Activated CD8-positive, alpha-beta memory T cell treated with anti-CD3 and anti-CD28 coated beads, Interleukin-2, amount 50 U/mL, for 4 hours (primary cell): ENCODE measurements around the gene THAP2.

Source experiments
- DNase-seq: peaks from one replicate; pipeline ENCODE4 v3.0.0-alpha.2; 2020

The THAP2 gene

DNA sequence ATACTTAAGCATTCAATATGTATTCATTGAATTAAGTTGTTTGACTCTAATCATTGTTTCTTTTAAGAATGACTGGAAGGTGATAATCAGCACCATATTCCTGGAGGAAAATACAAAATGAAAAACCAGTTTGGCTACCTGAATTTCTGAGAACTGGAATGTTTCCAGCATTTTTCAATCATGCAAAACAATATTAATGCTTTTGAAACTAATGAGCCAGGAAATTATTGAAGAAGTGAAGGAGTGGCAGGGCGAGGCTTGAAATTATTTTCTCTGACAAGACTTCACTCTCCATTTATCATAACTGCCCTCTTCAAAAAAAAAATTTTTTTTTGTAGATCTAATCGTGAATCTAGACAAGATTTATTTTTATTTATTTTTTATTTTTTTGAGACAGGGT is 40.8 kb downstream of the THAP2 start:
- DNase-seq: no peak

DNA sequence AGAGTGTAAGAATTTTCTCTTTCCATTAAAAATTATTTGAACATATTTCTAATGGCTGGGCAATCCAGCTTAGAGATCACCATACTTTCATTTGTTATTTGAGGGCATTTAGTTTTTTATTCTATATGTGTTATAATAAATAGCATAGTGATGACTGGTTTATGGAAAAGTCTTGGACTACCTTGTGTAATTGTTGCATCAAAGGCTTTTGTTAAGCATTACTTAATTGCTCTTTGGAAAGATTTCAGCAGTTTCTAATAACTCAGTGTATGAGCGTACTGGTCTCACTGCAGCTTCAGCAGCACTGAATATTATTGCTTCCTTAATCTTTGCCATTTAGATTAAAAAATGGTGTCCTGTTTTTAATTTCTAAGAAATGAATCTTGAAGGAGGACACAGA is 44.6 kb downstream of the THAP2 start:
- DNase-seq: no peak

DNA sequence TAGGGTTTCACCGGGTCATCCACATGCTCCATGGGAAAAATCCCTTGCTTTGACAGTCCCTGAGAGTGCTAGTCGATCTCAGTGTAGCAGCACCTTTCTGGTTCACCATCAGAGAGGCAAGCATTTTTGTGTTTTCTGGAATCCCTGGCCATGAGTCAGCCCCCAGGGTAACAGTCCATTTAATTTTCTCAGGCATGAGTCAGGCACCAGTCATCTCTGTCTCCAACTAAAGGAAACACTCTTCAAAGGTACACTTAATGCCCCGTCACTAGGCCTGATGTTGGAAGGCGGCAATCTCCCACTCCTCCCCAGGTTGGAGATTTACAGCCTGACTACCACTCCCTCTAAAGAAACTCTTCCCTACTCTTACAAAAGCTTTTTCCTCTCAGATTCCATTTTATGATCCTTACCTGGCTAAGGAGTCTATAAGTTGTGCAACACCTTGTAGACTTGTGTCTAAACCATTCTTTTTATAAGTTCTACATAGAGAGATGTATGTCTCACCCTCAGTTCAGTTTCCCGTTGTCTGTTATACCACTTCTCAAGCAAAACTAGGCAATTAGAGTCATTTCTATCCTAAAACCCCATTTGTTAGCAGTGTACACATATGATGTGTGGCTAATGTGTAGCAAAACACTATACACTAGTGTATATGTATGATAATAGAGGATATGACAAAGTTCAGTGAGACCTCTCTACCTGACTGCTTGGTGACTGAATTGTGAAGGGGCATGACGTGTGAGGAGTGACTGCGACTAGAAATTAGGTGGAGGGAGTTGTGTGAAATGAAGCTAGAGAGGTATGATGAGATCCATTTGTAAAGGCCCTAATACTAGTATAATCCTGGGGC is 46.4 kb downstream of the THAP2 start:
- DNase-seq: no peak

DNA sequence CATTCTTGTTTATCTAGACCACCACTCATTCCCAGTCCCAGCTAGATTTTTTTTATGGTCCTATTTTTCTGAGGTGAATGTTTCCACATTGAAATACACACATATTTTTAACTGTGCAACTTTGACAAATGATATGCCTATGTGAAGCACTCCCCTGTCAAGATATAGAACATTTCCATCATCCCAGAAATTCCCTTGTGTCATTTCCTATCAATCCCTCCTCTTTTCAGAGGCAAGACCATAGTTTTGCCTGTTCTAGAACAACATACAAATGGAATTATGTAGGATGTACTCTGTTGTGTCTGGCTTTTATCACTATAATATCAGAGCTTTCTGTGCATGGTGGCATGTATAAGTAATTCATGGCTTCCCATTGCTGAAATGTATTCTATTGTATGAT is 54.5 kb downstream of the THAP2 start:
- DNase-seq: no peak

DNA sequence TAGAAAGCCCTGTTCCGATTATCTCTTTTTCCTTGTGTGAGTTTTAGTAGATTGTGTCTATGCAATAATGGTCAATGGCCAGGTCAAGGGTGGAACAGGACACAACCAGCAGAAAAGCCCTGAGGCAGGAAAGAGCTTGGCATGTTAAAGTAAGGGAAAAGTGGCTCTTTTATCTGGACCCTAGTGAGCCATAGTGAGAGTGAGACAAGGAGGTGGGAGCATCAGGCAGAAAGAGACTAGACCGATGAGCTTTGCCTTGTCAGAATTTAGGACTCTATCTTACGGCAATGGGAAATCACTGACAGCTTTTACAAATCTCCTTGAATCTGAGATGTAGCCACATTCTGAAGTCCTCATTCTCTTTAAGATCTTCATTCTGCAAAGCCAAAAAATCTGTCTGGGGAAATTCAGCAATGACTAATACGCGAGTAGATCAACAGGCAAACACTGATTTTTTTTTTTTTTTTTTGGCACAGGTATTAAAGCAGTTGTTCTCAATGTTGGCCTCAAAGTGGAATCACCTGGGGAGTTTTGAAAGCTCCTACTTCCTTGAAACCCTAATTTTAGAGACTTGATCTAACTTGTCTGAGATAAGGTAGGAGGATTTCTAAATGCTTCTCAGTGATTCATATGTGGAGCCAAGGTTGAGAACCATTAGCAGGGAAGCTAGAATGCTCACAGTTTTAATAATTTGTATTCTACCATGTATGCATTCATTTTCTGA is 55.7 kb downstream of the THAP2 start:
- no peak for DNase-seq

DNA sequence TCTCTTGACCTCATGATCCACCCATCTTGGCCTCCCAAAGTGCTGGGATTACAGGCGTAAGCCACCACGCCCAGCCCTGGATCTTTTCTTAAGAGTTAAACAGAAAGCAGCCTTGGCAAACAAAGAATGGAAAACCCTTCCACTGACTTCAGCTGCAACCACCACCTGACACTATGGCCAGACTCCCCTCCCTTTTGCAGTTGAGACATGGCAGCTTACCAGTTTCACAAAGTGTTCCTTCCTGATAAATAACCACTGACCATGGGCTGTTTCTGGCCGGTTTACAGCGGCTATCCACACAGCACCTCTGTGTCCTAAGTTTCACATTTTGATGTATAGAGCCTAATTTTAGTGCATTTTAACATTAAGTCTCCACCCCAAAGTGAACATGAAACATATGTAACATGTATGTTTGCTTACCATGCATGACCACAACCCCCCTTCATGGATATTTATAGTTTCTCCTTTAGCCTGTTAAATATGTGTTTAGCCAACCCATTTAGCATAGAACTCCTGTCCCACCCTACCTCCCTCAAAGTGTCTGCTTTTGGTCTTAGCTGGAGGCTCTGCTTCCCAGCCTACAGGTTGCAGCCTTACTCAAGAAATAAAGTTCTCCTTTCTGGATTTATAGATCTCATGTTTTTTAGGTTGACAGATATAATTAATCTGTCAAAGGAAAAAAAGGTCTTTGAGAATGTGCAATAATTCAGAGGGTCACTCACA is 57.8 kb downstream of the THAP2 start:
- no peak for DNase-seq

GRCh38 chr12:71725011-71725410 is 60.9 kb downstream of the THAP2 start:
- no peak for DNase-seq

DNA sequence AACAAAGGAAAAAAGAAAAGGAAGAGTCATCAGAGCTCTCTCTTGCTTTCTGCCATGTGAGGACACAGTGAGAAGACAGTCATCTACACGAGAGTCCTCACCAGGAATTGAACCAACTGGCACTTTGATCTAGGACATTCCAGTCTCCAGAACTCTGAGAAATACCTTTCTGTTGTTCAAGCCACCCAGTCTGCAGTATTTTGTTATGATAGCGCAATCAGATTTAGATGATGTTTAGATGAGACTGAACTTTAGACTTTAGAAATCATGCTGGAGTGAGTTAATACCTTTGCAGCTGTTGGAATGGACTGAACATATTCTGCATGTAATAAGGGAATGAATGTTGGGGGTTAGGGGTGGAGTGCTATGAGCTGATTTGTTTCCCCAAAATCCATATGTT is 62.4 kb downstream of the THAP2 start:
- DNase-seq: no peak

- no peak for DNase-seq
These were observed 63.9 kb downstream of the THAP2 start for GRCh38 chr12:71727958-71728357.
